Panc1 (cell line): ENCODE measurements around the gene AP1G2. TPM values are rescaled to one million over a fixed set of nuclear protein-coding genes. Genes with fewer than 3 reads are reported as not detected.

Source experiments
- ATAC-seq: fragments of 200-7000 bp; cut with Tn5 transposase; 2 replicates; pipeline ENCODE4 v1.9.1; 2020; ENCODE audit warnings: mild to moderate bottlenecking, moderate library complexity
- BruUV-seq: library from RNA; stranded (reverse); fragments of 400-500 nt; replicated peaks from 2 replicates; lab custom pipeline; 2021; lab: Mats Ljungman, UMichigan
- CTCF ChIA-PET: fragments of 300-600 bp; sonication (Branson Sonifier 250); formaldehyde crosslinking; loops from one replicate; lab custom pipeline; 2022; ENCODE audit warnings: antibody characterized with exemption; lab: Charles Lee
- POLR2A ChIA-PET: fragments of 300-600 bp; sonication (Branson Sonifier 250); formaldehyde crosslinking; loops from one replicate; lab custom pipeline; 2022; ENCODE audit warnings: antibody characterized with exemption; lab: Charles Lee
- DNase-seq: peaks from one replicate; pipeline ENCODE4 v3.0.0-alpha.2; 2010; ENCODE audit warnings: low read depth, low spot score
- H3K27ac ChIP-seq: 2 replicates; pipeline ENCODE4 v1.5.1; 2011; ENCODE audit warnings: mild to moderate bottlenecking, low read length, inconsistent platforms
- H3K27me3 ChIP-seq: fragments of 200-500 bp; sonication (Bioruptor generic); 2 replicates; pipeline ENCODE4 v1.6.0; 2014; ENCODE audit warnings: low read length, inconsistent platforms; ENCODE audit not compliant: control insufficient read depth, insufficient read depth
- H3K36me3 ChIP-seq: fragments of 200-500 bp; sonication (Bioruptor generic); 2 replicates; pipeline ENCODE4 v1.5.1; 2014; ENCODE audit warnings: inconsistent platforms, mild to moderate bottlenecking, low read length, moderate library complexity; ENCODE audit not compliant: control insufficient read depth, insufficient read depth
- H3K4me1 ChIP-seq: 2 replicates; pipeline ENCODE4 v1.5.1; 2011; ENCODE audit warnings: inconsistent platforms, mild to moderate bottlenecking, low read length, moderate library complexity; ENCODE audit not compliant: control insufficient read depth, insufficient read depth
- H3K4me3 ChIP-seq, 2 experiments: 2 replicates each; pipeline ENCODE4 v1.5.1; 2011 to 2012; ENCODE audit warnings: low read depth in 2 of 2, low read length in 2 of 2, mild to moderate bottlenecking in 2 of 2, inconsistent platforms in 1 of 2, moderate library complexity in 1 of 2
- H3K9me3 ChIP-seq: fragments of 200-500 bp; sonication (Bioruptor generic); 2 replicates; pipeline ENCODE4 v1.5.1; 2014; ENCODE audit warnings: low read depth, mild to moderate bottlenecking, inconsistent platforms, low read length, moderate library complexity; ENCODE audit not compliant: control insufficient read depth, insufficient read depth
- CTCF ChIP-seq: fragments of 450-650 bp; IDR thresholded peaks from 2 replicates; pipeline ENCODE4 v1.5.1; 2017; ENCODE audit warnings: mild to moderate bottlenecking
- POLR2AphosphoS5 ChIP-seq: IDR thresholded peaks from 2 replicates; pipeline ENCODE4 v1.6.1; 2012; ENCODE audit warnings: mild to moderate bottlenecking, low read depth, low read length, moderate library complexity
- REST ChIP-seq, 2 experiments: IDR thresholded peaks; 2 replicates each; pipeline ENCODE4 v1.6.1; 2011 to 2012; ENCODE audit warnings: low read depth in 2 of 2, control low read depth in 1 of 2, low read length in 1 of 2, mild to moderate bottlenecking in 1 of 2, moderate library complexity in 1 of 2; ENCODE audit not compliant: insufficient read depth in 1 of 2
- SIN3A ChIP-seq: IDR thresholded peaks from 2 replicates; pipeline ENCODE4 v1.6.1; 2012; ENCODE audit warnings: low read depth, mild to moderate bottlenecking, low read length, moderate library complexity, borderline replicate concordance; ENCODE audit not compliant: insufficient read depth
- TCF7L2 ChIP-seq: IDR thresholded peaks from 2 replicates; pipeline ENCODE4 v1.6.1; 2011; ENCODE audit warnings: mild to moderate bottlenecking, low read depth, low read length, inconsistent platforms
- in situ Hi-C: cut with HindIII; loops from 2 replicates; pipeline ENCODE4 v1.10.0; 2016; ENCODE audit warnings: low sequenced_read_pairs, low pct_unique_long_range_greater_than_20kb
- intact Hi-C: fragments of 100-400 bp; cut with micrococcal nuclease; formaldehyde crosslinking; loops from one replicate; pipeline ENCODE4 v1.10.0; 2022; ENCODE audit not compliant: unreplicated experiment
- total RNA-seq: library from RNA; stranded (reverse); gene quantifications from one replicate; pipeline ENCODE4 v1.2.1, GENCODE V29; 2021; ENCODE audit not compliant: unreplicated experiment

AP1G2 gene
- total RNA-seq, 1 experiment from 2014 or later = 61.6 TPM

- no peaks in the 10 kb centered on the region for H3K36me3 ChIP-seq
- no peak for ATAC-seq
- no TSS peak for BruUV-seq
- peaks cover 10% of the 10 kb centered on the region for H3K4me1 ChIP-seq
- no peak for TF ChIP-seq SIN3A
- TF ChIP-seq REST (IDR thresholded peaks at IDR 0.05; ENCODE audit: insufficient read depth in 1 of 2, low read depth in 2 of 2, low read length in 1 of 2) = no peak
- TF ChIP-seq POLR2AphosphoS5 = no peak
- TF ChIP-seq TCF7L2 = no peak
- no peak for TF ChIP-seq CTCF
- no peak overlapping the region for H3K4me3 ChIP-seq
- no peaks in the 10 kb centered on the region for H3K27me3 ChIP-seq
- DNase-seq = no peak
- in situ Hi-C loops (no loop called here), intact Hi-C loops (no loop called here)
- CTCF ChIA-PET = no interaction called here
- POLR2A ChIA-PET = interaction anchor here (0.7 kb wide), 1 partner anchor 40 kb away, joined by 7 read pairs; no protein-coding TSS in a partner anchor
- no peaks in the 10 kb centered on the region for H3K9me3 ChIP-seq
- no peak overlapping the region for H3K27ac ChIP-seq
These were observed 4.3 kb upstream of the AP1G2 start for GRCh38 chr14:23571701-23572523.

- Histone ChIP-seq H3K27ac (no peak overlapping the region), H3K36me3 (no peaks in the 10 kb centered on the region), H3K9me3 (no peaks in the 10 kb centered on the region), H3K4me1 (peaks cover 10% of the 10 kb centered on the region), H3K27me3 (no peaks in the 10 kb centered on the region), H3K4me3 (no peak overlapping the region)
- no TSS peak for BruUV-seq
- DNase-seq = no peak
- TF ChIP-seq REST (IDR thresholded peaks at IDR 0.05; ENCODE audit: insufficient read depth in 1 of 2, low read depth in 2 of 2, low read length in 1 of 2) = no peak
- TF ChIP-seq SIN3A = no peak
- TF ChIP-seq POLR2AphosphoS5 = no peak
- TF ChIP-seq TCF7L2 = no peak
- no peak for TF ChIP-seq CTCF
- intact Hi-C loops = no loop called here
- CTCF ChIA-PET = interaction anchor here (0.7 kb wide), 1 partner anchor 543 kb away, joined by 5 read pairs; no protein-coding TSS in a partner anchor
- in situ Hi-C loops = no loop called here
- POLR2A ChIA-PET = no interaction called here
- ATAC-seq = no peak
These were observed 3.4 kb upstream of the AP1G2 start for GRCh38 chr14:23570806-23571483.
